ENCODE results near the gene ADD3. TPM values are rescaled to one million over a fixed set of nuclear protein-coding genes. Genes with fewer than 3 reads are reported as not detected.
A peak's percentile ranks its signal among the peaks of the same experiment; 100 is the strongest.

ADD3 gene
- total and polyA plus RNA-seq, 2 of the 13 experiments (the other 11 are each of a cell fraction or from before 2014, with no cell fraction given), result 44.7 to 57.5 TPM

- Histone ChIP-seq H3K9ac (ENCODE audit: insufficient read depth, low read depth, low read length) (no peak overlapping the region), H3K9me3 (ENCODE audit: low read length) (no peaks in the 10 kb centered on the region), H3K4me3 (replicated peaks in 1 of 3; ENCODE audit: insufficient read depth in 1 of 3, low read depth in 2 of 3, low read length in 3 of 3) (no peak overlapping the region), H3K27me3 (ENCODE audit: control insufficient read depth in 1 of 2, insufficient read depth in 2 of 2, low read length in 2 of 2) (no peaks in the 10 kb centered on the region), H3K27ac (ENCODE audit: extremely low read length, insufficient read depth, low read length) (peak overlapping the region; percentile 86), H3K4me2 (ENCODE audit: low read depth, low read length) (no peak overlapping the region), H3K4me1 (ENCODE audit: insufficient read depth, low read length) (peaks cover 54% of the 10 kb centered on the region), H2AFZ (ENCODE audit: low read length) (no peak overlapping the region), H3K36me3 (replicated peaks in 1 of 2; ENCODE audit: control insufficient read depth in 1 of 2, insufficient read depth in 2 of 2, low read length in 2 of 2) (no peaks in the 10 kb centered on the region), H3K79me2 (ENCODE audit: insufficient read depth, low read length) (no peaks in the 10 kb centered on the region), H4K20me1 (ENCODE audit: insufficient read depth, low read length) (no peaks in the 10 kb centered on the region)
- no peak for FAIRE-seq
- no TSS peak for BruUV-seq (replicated peaks)
- CTCF ChIA-PET (ENCODE audit: low intra/inter-chr PET ratio, low total read pairs), result interaction anchor here (1.1 to 1.4 kb wide), 2 partner anchors 21 to 94 kb away, joined by 3 to 6 read pairs; no protein-coding TSS in a partner anchor
- ATAC-seq, result no peak
- DNase-seq (ENCODE audit: low spot score), result peak; percentile 29
- in situ Hi-C loops (cut with HindIII; ENCODE audit: extremely low pct_ligation_motif_present, low pct_unique_long_range_greater_than_20kb), result no loop called here
- TF ChIP-seq SMC3 (IDR thresholded peaks at IDR 0.05; ENCODE audit: low read length) (peak; percentile 72), ZNF891 (CRISPR knock-in tag; IDR thresholded peaks at IDR 0.05) (no peak), CTCF (CRISPR knock-in tag; IDR thresholded peaks at IDR 0.05) (peak; percentile 51), KDM3A (CRISPR knock-in tag; IDR thresholded peaks at IDR 0.05; ENCODE audit: low read depth) (no peak), ZFAT (CRISPR knock-in tag; conservative IDR thresholded peaks at IDR 0.05) (no peak), IRX3 (CRISPR knock-in tag; IDR thresholded peaks at IDR 0.05; ENCODE audit: borderline replicate concordance, low read depth) (no peak), ZNF18 (CRISPR knock-in tag; IDR thresholded peaks at IDR 0.05; ENCODE audit: insufficient replicate concordance) (no peak), ZNF225 (CRISPR knock-in tag; IDR thresholded peaks at IDR 0.05) (no peak), RAD21 (CRISPR knock-in tag; IDR thresholded peaks at IDR 0.05) (peak; percentile 53), ZNF790 (CRISPR knock-in tag; IDR thresholded peaks at IDR 0.05; ENCODE audit: borderline replicate concordance) (no peak), STAG1 (CRISPR knock-in tag; IDR thresholded peaks at IDR 0.05) (peak; percentile 22; the same call in 1 of the 2 replicates), ZNF883 (CRISPR knock-in tag; IDR thresholded peaks at IDR 0.05; ENCODE audit: not compliant biosample characterization) (no peak)
- POLR2A ChIA-PET, result interaction anchor here (1.5 to 6.9 kb wide), 2 partner anchors 9 to 30 kb away, joined by 5 to 70 read pairs; partner anchors contain the start of gene ADD3
- 87% methylated on average over 6 of the region's 6 CpGs for WGBS (ENCODE audit: low lambda C conversion rate)
- intact Hi-C loops (cut with micrococcal nuclease; ENCODE audit: unreplicated experiment), result no loop called here
Measured at GRCh38 chr10:109978481-109978880, 29.3 kb upstream of the ADD3 start.

Data from HepG2 (cell line).